ELF-1 (cell line): ENCODE data around the gene POU2AF1.
"Not testable (repeated sequence)": the region's sequence is repeated elsewhere in the genome, so short reads cannot be mapped to it uniquely, and the experiment has no call there.

Experiments
- DNase-seq: peaks from one replicate; pipeline ENCODE4 v3.0.0-alpha.2; 2016; ENCODE audit warnings: low read depth, low spot score

The POU2AF1 gene

GRCh38 chr11:111320199-111320598 is 58.9 kb downstream of the POU2AF1 start:
- DNase-seq = not testable (repeated sequence)

- no peak for DNase-seq
These were observed 59.8 kb downstream of the POU2AF1 start for GRCh38 chr11:111319296-111319695.

GRCh38 chr11:111312076-111312475 is 67.0 kb downstream of the POU2AF1 start:
- no peak for DNase-seq

GRCh38 chr11:111310723-111311122 is 68.4 kb downstream of the POU2AF1 start:
- DNase-seq = no peak

- no peak for DNase-seq
These were observed 69.0 kb downstream of the POU2AF1 start for GRCh38 chr11:111310088-111310487.

- DNase-seq = no peak
These were observed 69.7 kb downstream of the POU2AF1 start for GRCh38 chr11:111309215-111309915.

- DNase-seq = no peak
These were observed 70.9 kb downstream of the POU2AF1 start for GRCh38 chr11:111308140-111308539.

- DNase-seq = no peak
These were observed 71.5 kb downstream of the POU2AF1 start for GRCh38 chr11:111307472-111308108.

- no peak for DNase-seq
These were observed 72.8 kb downstream of the POU2AF1 start for GRCh38 chr11:111306321-111306720.

GRCh38 chr11:111305876-111306275 is 73.2 kb downstream of the POU2AF1 start:
- DNase-seq = no peak

- no peak for DNase-seq
These were observed 73.8 kb downstream of the POU2AF1 start for GRCh38 chr11:111305162-111305802.

GRCh38 chr11:111303461-111303860 is 75.6 kb downstream of the POU2AF1 start:
- DNase-seq = no peak

- no peak for DNase-seq
These were observed 76.8 kb downstream of the POU2AF1 start for GRCh38 chr11:111302298-111302697.
